ENCODE measurements around the gene ETV4. TPM values are rescaled to one million over a fixed set of nuclear protein-coding genes. Genes with fewer than 3 reads are reported as not detected.

ETV4 gene
- total and polyA plus RNA-seq, 2 of the 13 experiments (the other 11 are each of a cell fraction or from before 2014, with no cell fraction given): 128 to 330 TPM

- TF ChIP-seq BRF2 (CRISPR knock-in tag; IDR thresholded peaks at IDR 0.05) (0 out of 2 replicates have a peak, but pooled peaks have one; percentile 33), ATF7-NPFF (CRISPR knock-in tag; IDR thresholded peaks at IDR 0.05; ENCODE audit: low read depth) (peak; percentile 73), ZBTB4 (CRISPR knock-in tag; IDR thresholded peaks at IDR 0.05; ENCODE audit: borderline replicate concordance) (no peak), AGO2 (optimal IDR thresholded peaks at IDR 0.05; ENCODE audit: low read depth, low read length) (no peak), PAF1 (CRISPR knock-in tag; IDR thresholded peaks at IDR 0.05) (peak; percentile 88; the same call in 1 of the 2 replicates), ZNF776 (CRISPR knock-in tag; IDR thresholded peaks at IDR 0.05) (no peak), FOXO1 (CRISPR knock-in tag; IDR thresholded peaks at IDR 0.05) (no peak), IKZF1 (IDR thresholded peaks at IDR 0.05) (no peak), ELF1 (CRISPR knock-in tag; IDR thresholded peaks at IDR 0.05) (no peak), FIP1L1 (IDR thresholded peaks at IDR 0.05; ENCODE audit: borderline replicate concordance, insufficient read depth, low read depth, low read length) (no peak), ZNF513 (CRISPR knock-in tag; conservative IDR thresholded peaks at IDR 0.05) (0 out of 2 replicates have a peak, but pooled peaks have one; percentile 83), AGO1 (IDR thresholded peaks at IDR 0.05; ENCODE audit: low read depth, low read length, poor library complexity, severe bottlenecking) (no peak), GLMP (CRISPR knock-in tag; IDR thresholded peaks at IDR 0.05; ENCODE audit: borderline replicate concordance) (no peak), RBM22 (optimal IDR thresholded peaks at IDR 0.05; ENCODE audit: low read length) (peak; percentile 96), ATF7 (IDR thresholded peaks at IDR 0.05) (no peak), ATF7 (CRISPR knock-in tag; IDR thresholded peaks at IDR 0.05) (no peak), GABPA (IDR thresholded peaks at IDR 0.05; ENCODE audit: low read depth, low read length) (no peak), GABPA (CRISPR knock-in tag; IDR thresholded peaks at IDR 0.05; ENCODE audit: low read depth) (no peak), SP140L (CRISPR knock-in tag; IDR thresholded peaks at IDR 0.05; ENCODE audit: borderline replicate concordance) (no peak), TIGD3 (CRISPR knock-in tag; IDR thresholded peaks at IDR 0.05; ENCODE audit: borderline replicate concordance) (no peak)
Measured at GRCh38 chr17:43526886-43527648, 19.1 kb downstream of the ETV4 start (continued).
